Stimulated activated CD8-positive, alpha-beta memory T cell treated with anti-CD3 and anti-CD28 coated beads, Interleukin-4, amount 100 ng/mL, for 24 hours (primary cell): Measurements from ENCODE around the gene ZNF83.
"Not testable (repeated sequence)": the region's sequence is repeated elsewhere in the genome, so short reads cannot be mapped to it uniquely, and the experiment has no call there.

Experiments used
- DNase-seq: peaks from one replicate; pipeline ENCODE4 v3.0.0-alpha.2; 2020; ENCODE audit warnings: low read depth

ZNF83 gene

DNA sequence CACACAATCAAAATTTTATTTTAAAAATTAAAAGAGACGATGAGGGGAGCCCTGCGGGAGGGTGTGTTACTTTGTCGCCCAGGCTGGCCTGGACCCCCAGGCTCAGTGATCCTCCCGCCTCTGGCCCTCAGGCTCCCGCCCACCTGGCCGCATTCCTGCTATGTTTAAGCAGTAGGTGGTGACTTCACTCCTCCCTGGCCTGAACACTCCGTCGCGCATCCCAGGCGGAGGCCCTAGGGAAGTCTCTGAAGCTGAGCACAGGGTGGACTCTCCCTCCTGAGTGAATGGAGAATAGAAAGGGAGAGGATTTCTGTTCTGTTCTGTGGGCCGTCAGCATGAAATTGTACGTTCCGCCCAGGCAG, 68.5 kb downstream of the ZNF83 start:
- DNase-seq: not testable (repeated sequence)

DNA sequence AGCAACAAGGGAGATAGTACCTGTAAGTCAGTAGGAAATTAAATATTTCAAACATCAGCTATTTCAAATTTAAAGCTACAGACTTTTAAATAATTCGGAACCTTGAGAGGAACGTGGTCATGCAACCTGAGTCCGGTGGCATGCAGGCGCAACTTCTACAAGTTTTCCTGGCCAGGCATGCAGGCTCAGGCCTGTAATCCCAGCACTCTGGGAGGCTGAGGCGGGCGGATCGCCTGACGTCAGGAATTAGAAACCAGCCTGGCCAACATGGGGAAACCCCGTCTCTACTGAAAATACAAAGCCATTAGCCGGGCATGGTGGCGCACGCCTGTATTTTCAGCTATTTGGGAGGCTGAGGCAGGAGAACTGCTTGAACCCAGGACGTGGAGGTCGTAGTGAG, 70.2 kb downstream of the ZNF83 start:
- DNase-seq: no peak

DNA sequence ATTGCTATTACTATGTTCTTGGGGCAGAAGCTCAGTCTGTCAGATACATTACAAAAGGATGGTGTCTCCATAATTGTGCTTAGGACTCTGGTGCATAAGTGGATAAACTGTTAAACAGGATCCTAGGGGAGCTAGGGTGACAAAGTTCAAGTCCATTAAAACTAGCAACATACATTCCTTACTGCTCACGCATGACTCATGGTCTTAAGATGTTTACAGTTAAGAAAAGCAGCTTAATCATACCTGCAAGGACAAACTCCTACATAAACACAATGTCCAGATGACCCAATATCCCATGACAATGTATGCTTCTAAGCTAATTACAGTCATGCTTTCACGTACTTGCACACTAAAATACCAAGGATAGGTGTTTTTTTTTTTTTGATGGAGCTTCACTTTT, 71.6 kb downstream of the ZNF83 start:
- no peak for DNase-seq

DNA sequence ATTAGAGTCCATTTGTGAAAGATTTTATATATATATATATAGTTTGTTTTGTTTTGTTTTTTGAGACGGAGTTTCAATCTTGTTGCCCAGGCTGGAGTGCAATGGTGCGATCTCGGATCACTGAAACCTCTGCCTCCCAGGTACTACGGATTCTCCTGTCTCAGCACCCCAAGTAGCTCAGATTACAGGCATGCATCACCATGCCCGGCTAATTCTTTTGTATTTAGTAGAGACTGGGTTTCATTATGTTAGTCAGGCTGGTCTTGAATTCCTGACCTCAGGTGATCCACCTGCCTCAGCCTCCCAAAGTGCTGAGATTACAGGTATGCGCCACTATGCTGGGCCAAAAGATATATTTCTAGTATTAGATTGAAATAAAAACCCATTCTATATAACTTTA, 72.0 kb downstream of the ZNF83 start:
- no peak for DNase-seq
